OCI-LY1 (cell line): ENCODE data around the gene CD3G.

Experiments used
- EZH2 ChIP-seq: fragments of 200-600 bp; sonication (generic), shearing (Covaris generic); IDR thresholded peaks from 2 replicates; pipeline ENCODE4 v1.8.0; 2017; ENCODE audit warnings: borderline replicate concordance, mixed run types, mild to moderate bottlenecking, antibody characterized with exemption, low read length, moderate library complexity, mixed read lengths
- TF ChIP-seq, protein P1 (sequence below): fragments of 200-600 bp; sonication (generic), shearing (Covaris generic); IDR thresholded peaks from 2 replicates; pipeline ENCODE4 v1.5.1; 2017; ENCODE audit warnings: mild to moderate bottlenecking, antibody characterized with exemption, low read length, moderate library complexity, mixed read lengths

DNA sequence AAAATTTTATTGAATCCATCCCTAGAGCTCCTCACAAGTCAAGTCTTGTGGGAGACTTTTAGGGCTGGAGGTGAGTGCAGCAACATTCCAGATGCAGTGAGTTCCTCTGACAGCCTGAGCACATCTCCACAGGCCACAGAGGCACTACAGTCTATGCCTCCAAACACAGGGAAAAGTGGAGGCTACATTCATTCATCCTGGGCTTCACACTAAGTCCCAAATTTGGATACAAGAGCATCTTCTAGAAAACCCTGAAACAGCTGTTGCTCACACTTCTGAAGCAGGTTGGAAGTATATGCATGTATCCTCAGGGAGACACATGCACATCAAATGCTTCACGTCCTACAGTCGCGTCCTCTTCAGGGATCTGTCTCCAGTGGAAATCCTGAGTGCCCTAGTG lies 2.9 kb upstream of the CD3G start:
- TF ChIP-seq, protein P1, sequence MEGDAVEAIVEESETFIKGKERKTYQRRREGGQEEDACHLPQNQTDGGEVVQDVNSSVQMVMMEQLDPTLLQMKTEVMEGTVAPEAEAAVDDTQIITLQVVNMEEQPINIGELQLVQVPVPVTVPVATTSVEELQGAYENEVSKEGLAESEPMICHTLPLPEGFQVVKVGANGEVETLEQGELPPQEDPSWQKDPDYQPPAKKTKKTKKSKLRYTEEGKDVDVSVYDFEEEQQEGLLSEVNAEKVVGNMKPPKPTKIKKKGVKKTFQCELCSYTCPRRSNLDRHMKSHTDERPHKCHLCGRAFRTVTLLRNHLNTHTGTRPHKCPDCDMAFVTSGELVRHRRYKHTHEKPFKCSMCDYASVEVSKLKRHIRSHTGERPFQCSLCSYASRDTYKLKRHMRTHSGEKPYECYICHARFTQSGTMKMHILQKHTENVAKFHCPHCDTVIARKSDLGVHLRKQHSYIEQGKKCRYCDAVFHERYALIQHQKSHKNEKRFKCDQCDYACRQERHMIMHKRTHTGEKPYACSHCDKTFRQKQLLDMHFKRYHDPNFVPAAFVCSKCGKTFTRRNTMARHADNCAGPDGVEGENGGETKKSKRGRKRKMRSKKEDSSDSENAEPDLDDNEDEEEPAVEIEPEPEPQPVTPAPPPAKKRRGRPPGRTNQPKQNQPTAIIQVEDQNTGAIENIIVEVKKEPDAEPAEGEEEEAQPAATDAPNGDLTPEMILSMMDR = no peak
- TF ChIP-seq EZH2 = no peak
